ENCODE measurements around the gene WWP2. TPM values are rescaled to one million over a fixed set of nuclear protein-coding genes. Genes with fewer than 3 reads are reported as not detected.

Gene WWP2
- total RNA-seq, 1 donor from 2014 or later, result 26.8 TPM

GRCh38 chr16:69827524-69827923 is 65.4 kb downstream of the WWP2 start:
- no peaks in the 10 kb centered on the region for H4K20me1 ChIP-seq (ENCODE audit: low read depth)
- Mint-ChIP-seq H3K27me3 (ENCODE audit: insufficient read depth, low read depth) (no peaks in the 10 kb centered on the region), H3K27ac (no peak overlapping the region), H3K9me3 (no peaks in the 10 kb centered on the region), H3K36me3 (peaks cover 2% of the 10 kb centered on the region), H3K4me1 (peaks cover 4% of the 10 kb centered on the region), H3K4me3 (no peak overlapping the region)
- no peaks in the 10 kb centered on the region for H3K9me3 ChIP-seq (ENCODE audit: low read depth)
- no peak overlapping the region for H3K4me2 ChIP-seq
- H3K4me1 ChIP-seq, result no peaks in the 10 kb centered on the region
- H3F3A ChIP-seq (ENCODE audit: low read depth), result no peaks in the 10 kb centered on the region
- H3K36me3 ChIP-seq, result no peaks in the 10 kb centered on the region
- H2AFZ ChIP-seq (replicated peaks), result no peak overlapping the region
- H3K4me3 ChIP-seq, result no peak overlapping the region
- no peak overlapping the region for H3K27ac ChIP-seq
- H3K9ac ChIP-seq, result no peak overlapping the region
- no peaks in the 10 kb centered on the region for H3K79me2 ChIP-seq (ENCODE audit: low read depth)
- TF ChIP-seq, protein P1, sequence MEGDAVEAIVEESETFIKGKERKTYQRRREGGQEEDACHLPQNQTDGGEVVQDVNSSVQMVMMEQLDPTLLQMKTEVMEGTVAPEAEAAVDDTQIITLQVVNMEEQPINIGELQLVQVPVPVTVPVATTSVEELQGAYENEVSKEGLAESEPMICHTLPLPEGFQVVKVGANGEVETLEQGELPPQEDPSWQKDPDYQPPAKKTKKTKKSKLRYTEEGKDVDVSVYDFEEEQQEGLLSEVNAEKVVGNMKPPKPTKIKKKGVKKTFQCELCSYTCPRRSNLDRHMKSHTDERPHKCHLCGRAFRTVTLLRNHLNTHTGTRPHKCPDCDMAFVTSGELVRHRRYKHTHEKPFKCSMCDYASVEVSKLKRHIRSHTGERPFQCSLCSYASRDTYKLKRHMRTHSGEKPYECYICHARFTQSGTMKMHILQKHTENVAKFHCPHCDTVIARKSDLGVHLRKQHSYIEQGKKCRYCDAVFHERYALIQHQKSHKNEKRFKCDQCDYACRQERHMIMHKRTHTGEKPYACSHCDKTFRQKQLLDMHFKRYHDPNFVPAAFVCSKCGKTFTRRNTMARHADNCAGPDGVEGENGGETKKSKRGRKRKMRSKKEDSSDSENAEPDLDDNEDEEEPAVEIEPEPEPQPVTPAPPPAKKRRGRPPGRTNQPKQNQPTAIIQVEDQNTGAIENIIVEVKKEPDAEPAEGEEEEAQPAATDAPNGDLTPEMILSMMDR (IDR thresholded peaks at IDR 0.05), result no peak
- TF ChIP-seq EZH2phosphoT487 (IDR thresholded peaks at IDR 0.05) (no peak), EZH2 (IDR thresholded peaks at IDR 0.05) (no peak)
- DNase-seq (ENCODE audit: low spot score), result no peak
- H3K27me3 ChIP-seq, result no peaks in the 10 kb centered on the region

- Histone ChIP-seq H3K79me2 (ENCODE audit: low read depth) (no peaks in the 10 kb centered on the region), H3K4me3 (no peak overlapping the region), H2AFZ (replicated peaks) (no peak overlapping the region), H3F3A (ENCODE audit: low read depth) (peaks cover 8% of the 10 kb centered on the region), H3K4me2 (no peak overlapping the region), H3K4me1 (peaks cover 13% of the 10 kb centered on the region), H3K27me3 (no peaks in the 10 kb centered on the region), H3K27ac (no peak overlapping the region), H4K20me1 (ENCODE audit: low read depth) (no peaks in the 10 kb centered on the region), H3K9me3 (ENCODE audit: low read depth) (no peaks in the 10 kb centered on the region), H3K36me3 (no peaks in the 10 kb centered on the region), H3K9ac (no peak overlapping the region)
- peaks cover 13% of the 10 kb centered on the region for H3K4me1 Mint-ChIP-seq
- H3K36me3 Mint-ChIP-seq, result peaks cover 2% of the 10 kb centered on the region
- TF ChIP-seq EZH2 (IDR thresholded peaks at IDR 0.05), result no peak
- TF ChIP-seq, protein P1 (IDR thresholded peaks at IDR 0.05), result no peak
- no peak overlapping the region for H3K27ac Mint-ChIP-seq
- H3K27me3 Mint-ChIP-seq (ENCODE audit: insufficient read depth, low read depth), result no peaks in the 10 kb centered on the region
- no peak for DNase-seq (ENCODE audit: low spot score)
- no peaks in the 10 kb centered on the region for H3K9me3 Mint-ChIP-seq
- H3K4me3 Mint-ChIP-seq, result no peak overlapping the region
Measured at GRCh38 chr16:69829338-69829737, 67.2 kb downstream of the WWP2 start.

GRCh38 chr16:69830146-69830533 is 68.0 kb downstream of the WWP2 start:
- no peak overlapping the region for H3K9ac ChIP-seq
- Mint-ChIP-seq H3K27ac (no peak overlapping the region), H3K36me3 (peaks cover 2% of the 10 kb centered on the region), H3K4me1 (peaks cover 13% of the 10 kb centered on the region), H3K27me3 (ENCODE audit: insufficient read depth, low read depth) (no peaks in the 10 kb centered on the region), H3K4me3 (no peak overlapping the region), H3K9me3 (no peaks in the 10 kb centered on the region)
- peaks cover 8% of the 10 kb centered on the region for H3F3A ChIP-seq (ENCODE audit: low read depth)
- no peak overlapping the region for H3K4me2 ChIP-seq
- H3K9me3 ChIP-seq (ENCODE audit: low read depth), result no peaks in the 10 kb centered on the region
- H3K4me3 ChIP-seq, result no peak overlapping the region
- H2AFZ ChIP-seq (replicated peaks), result no peak overlapping the region
- H4K20me1 ChIP-seq (ENCODE audit: low read depth), result no peaks in the 10 kb centered on the region
- no peaks in the 10 kb centered on the region for H3K27me3 ChIP-seq
- TF ChIP-seq, protein P1 (IDR thresholded peaks at IDR 0.05), result no peak
- TF ChIP-seq EZH2 (IDR thresholded peaks at IDR 0.05), result no peak
- TF ChIP-seq EZH2phosphoT487 (IDR thresholded peaks at IDR 0.05), result no peak
- no peak for DNase-seq (ENCODE audit: low spot score)
- no peaks in the 10 kb centered on the region for H3K36me3 ChIP-seq
- H3K27ac ChIP-seq, result no peak overlapping the region
- no peaks in the 10 kb centered on the region for H3K79me2 ChIP-seq (ENCODE audit: low read depth)
- peaks cover 13% of the 10 kb centered on the region for H3K4me1 ChIP-seq
